HG03442 (cell line): ENCODE results near the gene GNAL.
"Not testable (repeated sequence)": the region's sequence is repeated elsewhere in the genome, so short reads cannot be mapped to it uniquely, and the experiment has no call there.

ENCODE experiments used
- ATAC-seq: cut with Tn5 transposase; IDR thresholded peaks from one replicate; pipeline ENCODE4 v1.9.1; 2021; ENCODE audit warnings: mild to moderate bottlenecking, moderate library complexity; ENCODE audit not compliant: unreplicated experiment

The GNAL gene

DNA sequence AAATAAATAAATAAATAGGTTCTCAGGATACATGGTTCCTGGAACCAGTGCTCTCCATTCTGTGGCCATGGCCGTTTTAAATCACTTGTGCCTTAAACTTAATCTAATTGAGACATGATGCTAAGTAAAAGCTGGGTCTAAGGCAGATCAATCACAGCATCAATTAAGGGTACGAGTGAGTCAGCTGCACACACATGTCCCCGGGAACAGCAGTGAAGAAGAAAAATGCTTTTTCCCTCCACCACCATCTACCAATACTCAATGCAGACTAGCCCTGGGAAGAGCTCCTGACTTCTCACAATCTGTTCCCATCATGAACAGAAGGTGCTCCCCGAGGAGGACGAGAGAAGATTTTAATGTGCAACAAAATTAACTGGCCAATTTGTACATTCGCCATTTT, 155.4 kb downstream of the GNAL start:
- no peak for ATAC-seq

DNA sequence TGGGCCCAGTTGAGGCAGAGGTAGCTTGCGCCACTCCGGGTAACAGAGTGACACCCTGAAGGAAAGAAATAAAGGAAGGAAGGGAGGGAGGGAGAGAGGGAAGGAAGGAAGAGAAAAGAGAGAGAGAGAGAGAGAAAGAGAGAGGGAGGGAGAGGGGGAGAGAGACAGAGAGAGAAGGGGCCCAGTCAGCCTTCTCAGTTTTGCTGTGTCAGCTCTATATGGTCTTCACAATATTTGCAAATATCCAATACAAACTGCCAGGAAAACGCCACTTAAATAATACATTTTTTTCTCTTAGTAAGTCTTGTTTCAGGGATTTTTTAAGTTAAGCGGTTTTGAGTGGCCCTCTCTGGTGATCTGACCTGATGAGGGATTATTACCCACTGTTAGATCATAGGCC, 156.6 kb downstream of the GNAL start:
- no peak for ATAC-seq

DNA sequence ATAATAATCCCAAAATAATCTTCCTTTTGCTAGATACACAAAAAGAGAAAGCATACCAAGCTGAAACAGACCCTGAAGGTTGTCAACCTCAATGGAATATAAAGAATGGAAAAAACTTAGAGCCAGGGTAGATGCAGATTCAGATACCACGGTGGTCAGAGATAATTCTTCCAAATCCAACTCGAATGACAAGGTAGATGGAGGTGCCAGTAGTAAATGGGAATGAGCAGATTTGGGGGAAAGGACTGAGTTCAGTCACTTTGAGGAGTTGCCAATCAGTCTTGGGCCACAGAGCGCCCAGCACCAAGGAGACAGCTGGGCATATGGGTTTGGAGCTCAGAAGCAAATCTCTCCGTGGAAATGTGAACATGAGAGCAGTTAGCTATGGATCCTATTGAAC, 158.7 kb downstream of the GNAL start:
- no peak for ATAC-seq

DNA sequence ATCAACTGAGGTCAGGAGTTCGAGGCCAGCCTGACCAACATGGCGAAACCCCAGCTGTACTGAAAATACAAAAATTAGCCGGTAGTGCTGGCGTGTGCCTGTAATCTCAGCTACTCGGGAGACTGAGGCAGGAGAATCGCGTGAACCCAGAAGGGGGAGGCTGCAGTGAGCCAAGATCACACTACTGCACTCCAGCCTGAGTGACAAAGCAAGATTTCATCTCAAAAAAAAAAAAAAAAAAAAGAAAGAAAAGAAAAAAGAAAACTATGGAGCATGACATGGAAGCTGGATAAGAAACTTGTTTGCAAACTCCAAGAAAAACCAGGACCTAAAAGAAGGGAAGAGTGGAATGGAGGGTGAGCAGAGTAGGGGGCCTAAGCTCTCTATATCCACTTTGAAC, 160.2 kb downstream of the GNAL start:
- no peak for ATAC-seq

DNA sequence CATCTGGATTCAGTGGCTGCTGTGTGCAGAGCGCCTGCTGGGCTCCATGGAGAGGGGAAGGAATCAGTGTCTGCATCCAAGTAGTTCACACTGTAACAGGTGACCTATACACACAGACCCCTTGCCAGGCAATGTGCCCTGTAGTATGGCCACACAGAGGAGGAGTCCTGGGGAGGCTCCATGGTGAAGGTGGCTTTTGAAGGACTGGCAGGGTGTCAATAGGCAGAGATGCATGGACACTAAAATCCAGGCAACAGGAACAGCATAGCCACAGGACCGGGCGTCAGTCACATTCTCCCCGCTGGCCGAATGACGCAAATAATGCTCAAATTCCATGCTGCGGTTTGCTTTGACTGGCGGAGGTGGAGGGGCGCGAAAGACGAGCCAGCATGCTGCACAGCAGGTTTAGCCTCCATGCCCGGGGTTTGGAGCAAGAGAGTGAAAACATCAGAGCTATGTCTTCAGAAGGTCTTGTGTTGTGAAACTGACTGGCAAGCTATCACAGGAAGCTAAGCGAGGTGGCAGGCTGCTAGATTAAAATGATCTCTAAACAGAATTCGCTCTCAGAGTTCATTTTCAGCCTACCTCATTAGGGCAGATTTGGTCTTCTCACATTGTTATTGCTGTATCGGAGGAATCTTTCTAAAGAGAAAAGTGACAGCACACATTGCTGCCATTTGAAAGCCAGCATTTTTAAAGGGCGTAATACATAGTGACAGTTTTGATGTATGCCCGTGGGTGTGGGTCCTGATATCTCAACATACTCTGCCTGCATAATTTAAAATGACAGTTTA, 161.0 kb downstream of the GNAL start:
- ATAC-seq: no peak

DNA sequence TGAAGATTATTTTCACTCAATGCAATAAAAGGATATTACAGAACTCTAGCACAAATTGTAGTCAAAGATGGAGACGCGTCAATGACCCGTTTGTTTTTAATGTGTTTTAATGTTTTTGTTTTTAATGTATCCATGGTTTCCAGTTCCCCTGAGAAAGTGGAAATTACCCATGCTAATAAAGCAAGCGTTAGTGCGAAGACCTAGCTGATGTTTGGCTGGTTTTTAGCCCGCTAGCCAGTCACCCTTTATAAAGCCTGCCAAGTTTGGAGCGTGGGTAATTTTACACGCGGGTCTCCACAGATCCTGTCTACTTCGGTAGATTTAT, 161.7 kb downstream of the GNAL start:
- ATAC-seq: peak; percentile 26

DNA sequence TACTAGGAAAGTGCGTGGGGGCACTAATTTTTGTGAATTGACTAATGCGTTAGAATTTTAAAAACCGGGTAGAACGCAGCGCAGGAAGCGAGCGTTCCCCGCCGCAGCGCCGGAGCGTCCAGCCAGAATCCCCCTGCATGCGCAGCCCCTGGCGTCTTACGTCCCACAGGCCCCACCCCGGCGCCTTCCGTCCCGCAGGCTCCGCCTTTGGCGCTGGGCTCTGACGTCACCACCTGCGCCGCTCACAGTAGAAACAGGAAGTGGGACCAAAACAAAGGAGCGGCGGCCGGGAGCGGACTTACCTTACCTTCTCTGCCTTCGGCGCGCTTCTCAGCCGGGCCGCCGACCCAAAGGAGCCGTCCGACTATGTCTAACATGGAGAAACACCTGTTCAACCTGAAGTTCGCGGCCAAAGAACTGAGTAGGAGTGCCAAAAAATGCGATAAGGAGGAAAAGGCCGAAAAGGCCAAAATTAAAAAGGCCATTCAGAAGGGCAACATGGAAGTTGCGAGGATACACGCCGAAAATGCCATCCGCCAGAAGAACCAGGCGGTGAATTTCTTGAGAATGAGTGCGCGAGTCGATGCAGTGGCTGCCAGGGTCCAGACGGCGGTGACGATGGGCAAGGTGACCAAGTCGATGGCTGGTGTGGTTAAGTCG, 162.2 kb downstream of the GNAL start, which contains the start of gene CHMP1B:
TSS of gene CHMP1B (plus strand) at position 268 of the 660 bp plus-strand sequence. CDS start at position 367, 99 bp downstream.
- peak; percentile 93 for ATAC-seq

DNA sequence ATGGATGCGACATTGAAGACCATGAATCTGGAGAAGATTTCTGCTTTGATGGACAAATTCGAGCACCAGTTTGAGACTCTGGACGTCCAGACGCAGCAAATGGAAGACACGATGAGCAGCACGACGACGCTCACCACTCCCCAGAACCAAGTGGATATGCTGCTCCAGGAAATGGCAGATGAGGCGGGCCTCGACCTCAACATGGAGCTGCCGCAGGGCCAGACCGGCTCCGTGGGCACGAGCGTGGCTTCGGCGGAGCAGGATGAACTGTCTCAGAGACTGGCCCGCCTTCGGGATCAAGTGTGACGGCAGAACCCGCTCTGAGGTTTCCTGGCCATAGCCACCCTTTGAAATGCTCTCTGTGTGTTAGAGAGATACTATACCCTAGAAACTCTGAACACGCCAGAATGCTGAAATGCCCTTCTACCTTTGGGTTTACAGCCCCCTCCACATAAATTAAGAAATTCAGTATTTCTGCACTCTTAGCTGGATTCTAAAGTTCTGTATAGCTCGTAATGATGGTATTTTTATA, 162.8 kb downstream of the GNAL start:
- no peak for ATAC-seq

DNA sequence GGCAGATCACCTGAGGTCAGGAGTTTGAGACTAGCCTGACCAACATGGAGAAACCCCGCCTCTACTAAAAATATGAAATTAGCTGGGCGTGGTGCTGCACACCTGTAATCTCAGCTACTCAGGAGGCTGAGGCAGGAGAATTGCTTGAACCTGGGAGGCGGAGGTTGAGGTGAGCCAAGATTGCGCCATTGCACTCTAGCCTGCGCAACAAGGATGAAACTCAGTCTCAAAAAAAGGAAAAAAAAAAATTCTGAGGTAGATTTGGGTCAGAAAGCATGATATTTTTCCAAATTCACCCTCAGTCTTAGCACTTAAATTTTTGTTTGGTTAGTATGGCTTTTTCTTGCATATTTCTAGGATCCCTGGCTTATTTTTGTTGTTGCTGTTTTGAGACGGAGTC, 165.5 kb downstream of the GNAL start:
- not testable (repeated sequence) for ATAC-seq

DNA sequence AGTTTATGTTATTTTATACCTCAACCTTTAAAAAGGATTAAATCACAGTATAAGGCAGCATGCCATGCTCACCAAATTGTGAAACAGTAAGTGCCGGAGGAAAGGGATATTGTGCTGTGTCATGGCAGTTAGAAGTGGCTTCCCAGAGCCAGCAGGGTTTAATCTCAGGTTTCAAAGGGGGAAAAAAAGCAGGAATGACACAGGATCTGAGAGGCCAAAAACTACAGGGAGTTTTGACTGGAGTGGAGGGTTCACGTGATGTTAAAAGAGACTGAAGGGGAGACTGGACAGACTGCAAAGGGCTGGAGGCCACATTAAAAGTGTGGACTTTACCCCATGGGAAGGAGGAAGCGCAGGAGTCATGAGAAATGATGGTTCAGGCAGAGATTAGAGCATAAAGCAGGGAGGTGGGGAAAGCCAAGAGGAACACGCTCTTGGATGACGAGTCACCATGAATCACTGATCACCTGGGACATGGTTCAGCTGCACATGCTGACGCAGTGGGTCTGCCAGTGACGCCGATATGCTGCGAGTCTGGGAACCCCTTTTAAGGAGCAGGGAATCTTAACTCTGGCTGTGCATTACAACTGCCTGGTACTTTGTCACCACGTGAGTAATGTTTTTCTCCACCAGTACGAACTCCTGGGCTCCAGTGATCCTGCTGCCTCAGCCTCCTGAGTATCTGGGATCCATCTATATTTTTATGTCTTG, 168.3 kb downstream of the GNAL start:
- ATAC-seq: no peak

DNA sequence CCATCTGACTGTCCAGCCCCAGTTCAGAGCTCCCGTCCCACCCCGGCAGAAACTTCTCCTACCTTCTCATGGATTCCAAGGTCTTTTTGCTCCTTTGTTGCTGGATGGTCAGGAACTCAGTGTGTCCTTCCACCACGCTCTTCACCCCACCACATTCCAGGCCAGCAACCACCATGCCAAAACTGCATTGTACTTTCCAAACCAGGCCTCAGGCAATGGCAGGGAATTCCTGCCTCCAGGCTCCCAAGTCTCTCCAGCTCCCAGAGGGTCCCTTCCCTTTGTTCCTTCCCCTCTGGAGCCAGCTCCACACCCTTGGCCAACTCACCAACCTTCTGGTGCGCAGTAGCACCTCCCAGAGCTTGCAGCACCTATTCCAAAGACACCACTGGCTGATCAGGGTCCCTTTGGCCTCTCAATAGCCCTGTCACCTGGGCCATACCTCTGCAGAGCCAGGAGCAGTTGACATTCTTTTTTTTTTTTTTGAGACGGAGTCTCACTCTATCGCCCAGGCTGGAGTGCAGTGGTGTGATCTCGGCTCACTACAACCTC, 170.3 kb downstream of the GNAL start:
- ATAC-seq: no peak

DNA sequence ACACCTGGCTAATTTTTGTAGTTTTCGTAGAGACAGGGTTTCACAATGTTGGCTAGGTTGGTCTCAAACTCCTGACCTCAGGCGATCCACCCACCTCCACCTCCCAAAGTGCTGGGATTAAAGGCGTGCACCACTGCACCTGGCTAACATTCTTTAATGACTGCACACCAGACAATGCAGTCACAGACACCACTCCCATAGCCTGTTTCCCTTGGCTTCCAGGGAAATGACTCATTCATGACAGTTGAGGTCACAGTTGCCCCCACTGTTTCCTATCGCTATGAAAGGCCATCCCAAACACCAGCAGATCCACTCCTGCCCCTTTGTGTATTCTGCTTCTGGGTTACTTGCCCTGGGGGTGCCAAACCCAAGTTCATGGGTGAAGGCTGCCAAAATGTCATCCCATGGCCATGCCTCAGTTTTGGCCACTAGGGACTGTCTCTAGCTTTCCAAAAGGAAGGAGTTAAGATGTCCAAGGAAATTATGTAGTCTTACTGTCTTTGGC, 170.9 kb downstream of the GNAL start:
- no peak for ATAC-seq

DNA sequence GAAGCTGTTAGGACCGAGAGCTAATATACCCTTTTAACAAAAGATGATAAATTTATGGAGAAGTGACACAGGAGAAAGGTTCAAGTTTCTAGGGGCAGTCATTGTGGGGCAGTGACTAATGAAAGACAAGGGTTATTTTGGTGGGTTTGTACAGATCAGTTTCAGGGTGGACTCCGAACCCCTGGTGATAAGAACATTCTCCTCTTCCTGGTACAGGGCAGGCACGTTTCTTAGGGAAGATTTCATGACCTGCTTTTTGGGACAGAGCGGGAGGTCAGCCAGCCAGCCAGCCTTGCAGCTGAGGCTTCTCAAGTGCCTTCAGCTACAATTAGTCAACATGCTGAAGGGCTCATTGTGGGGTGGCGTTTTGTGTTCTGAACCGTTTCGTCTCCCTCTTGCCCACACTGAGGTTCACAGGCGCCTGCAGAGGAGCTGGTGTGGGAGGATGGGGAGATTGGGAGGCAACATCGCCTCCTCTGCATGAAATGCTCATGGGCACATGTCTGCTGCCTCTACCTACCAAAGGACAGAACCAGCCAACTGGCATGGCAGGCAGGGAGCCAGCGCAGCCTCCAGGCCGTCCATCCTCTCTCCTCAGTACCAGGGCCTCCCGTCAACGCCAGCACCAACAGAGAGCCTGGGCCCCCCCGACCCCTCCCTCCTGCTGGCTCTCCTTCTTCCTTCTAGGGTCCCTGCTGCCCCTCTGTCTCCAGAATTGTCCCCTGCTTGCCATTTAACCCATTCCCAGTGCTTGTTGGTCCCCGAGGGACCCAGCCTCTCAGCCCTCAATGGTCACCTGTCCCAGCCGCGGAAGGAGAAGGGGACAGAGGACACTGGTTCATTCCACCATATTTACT, 171.8 kb downstream of the GNAL start:
- no peak for ATAC-seq

DNA sequence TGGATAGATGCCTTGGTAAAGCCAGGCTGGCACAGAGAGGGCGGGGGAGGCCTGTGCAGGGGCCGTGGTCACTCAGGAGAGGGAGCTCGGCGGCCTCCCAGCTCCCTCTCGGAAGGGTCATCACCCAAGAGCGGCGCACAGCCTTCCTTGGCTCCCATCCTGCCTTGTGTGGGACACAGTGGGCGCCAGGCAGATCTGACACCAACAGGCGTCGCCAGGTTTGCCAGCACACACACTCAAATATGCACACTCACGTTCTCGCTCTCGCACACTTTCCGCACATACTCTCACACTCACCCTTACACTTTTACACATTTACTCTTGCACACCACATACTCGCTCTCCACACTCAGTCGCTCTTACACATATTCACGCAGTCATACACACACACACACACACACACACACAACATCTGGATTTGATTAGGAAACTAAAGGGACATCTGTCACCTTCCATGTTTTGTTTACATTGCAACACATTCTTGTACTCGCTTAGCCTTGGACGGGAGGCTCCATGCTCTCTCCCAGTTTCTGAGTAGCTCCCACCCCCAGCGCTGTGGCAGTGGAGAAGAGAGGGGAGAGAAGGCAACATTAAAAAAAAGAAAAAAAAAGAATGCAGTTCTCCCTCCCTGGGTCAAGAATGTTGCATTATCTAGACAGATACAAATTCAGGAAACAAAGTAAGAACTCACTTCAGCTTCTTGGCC, 172.7 kb downstream of the GNAL start:
- no peak for ATAC-seq

DNA sequence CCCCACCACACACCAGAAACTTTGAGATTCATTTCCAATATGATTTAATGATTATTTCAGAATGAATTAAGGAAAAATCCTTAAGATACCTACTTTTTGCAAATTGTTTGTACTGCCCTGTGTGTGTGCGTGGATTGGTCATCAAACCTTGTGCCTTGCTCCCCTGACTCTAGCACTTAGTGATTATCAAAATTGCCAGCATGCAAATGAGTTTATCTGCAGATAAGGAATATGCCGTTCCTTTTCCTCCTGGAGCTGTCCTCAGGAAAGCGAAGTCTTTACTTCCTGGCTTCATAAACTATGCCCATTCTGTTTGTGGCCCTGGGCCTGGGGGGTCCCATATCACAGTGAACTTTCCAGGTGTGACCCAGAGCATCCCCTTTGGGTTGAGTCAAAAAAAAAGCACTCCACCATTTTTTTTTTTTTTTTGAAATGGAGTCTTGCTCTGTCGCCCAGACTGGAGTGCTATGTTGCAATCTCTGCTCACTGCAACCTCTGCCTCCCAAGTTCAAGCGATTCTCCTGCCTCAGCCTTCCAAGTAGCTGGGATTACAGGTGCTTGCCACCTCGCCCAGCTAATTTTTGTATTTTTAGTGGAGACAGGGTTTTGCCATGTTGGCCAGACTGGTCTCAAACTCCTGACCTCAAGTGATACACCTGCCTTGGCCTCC, 173.5 kb downstream of the GNAL start:
- no peak for ATAC-seq

DNA sequence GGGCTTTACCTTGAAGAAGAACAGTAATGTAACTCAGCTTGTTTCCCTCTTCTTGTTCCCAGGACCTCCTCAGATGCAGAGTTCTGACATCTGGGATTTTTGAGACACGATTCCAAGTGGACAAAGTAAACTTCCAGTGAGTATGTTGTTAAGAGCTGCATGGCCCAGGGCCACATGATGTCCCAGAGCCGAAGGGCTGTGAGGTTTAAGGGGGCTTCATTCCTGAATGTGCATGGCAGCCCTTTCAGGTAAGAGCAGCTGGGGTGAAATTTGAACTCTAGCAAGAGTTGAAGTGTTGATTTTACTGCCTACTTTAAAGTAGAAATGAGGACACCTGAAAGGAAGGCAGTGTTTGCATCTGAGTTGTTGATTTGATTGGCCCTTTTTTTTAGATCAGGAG, 175.4 kb downstream of the GNAL start:
- no peak for ATAC-seq

DNA sequence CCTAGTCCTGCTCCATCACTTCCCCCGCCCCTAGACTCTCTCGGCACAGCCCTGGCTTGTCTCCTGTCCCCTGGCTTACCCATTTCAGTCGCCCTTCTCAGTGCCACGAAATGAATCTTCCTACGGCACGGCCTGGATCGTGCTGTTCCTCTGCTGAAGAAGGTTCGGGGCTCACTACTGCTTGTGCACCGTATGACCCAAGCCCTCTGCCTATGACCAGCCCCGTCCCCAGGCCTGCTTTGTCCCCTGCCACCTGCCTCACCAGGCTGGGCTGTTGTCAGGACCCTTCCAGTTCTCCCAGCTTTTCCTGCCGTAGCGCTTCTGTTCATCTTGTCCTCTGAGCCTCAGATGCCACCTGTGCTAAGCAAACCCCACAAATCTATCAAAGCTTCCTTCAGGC, 176.0 kb downstream of the GNAL start:
- ATAC-seq: no peak

DNA sequence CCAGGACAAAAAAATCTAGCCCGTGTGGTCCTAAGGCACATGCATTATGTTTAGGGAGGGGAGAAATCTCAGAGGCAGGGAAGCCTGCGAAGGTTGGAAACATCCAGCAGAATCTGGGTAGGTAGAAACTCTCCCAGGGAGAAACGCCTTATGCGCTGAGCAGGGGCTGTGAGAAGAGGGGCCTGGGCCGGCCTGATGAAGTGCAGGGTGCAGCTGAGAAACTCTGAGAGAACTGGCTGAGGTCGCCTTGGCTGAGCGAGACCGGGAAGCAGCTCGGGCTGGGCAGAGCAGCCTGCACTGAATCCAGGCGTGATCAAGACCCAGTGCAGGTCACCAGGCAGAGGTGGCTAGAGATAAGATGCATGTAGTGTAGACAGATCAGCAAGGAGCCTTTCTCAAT, 177.3 kb downstream of the GNAL start:
- ATAC-seq: no peak

DNA sequence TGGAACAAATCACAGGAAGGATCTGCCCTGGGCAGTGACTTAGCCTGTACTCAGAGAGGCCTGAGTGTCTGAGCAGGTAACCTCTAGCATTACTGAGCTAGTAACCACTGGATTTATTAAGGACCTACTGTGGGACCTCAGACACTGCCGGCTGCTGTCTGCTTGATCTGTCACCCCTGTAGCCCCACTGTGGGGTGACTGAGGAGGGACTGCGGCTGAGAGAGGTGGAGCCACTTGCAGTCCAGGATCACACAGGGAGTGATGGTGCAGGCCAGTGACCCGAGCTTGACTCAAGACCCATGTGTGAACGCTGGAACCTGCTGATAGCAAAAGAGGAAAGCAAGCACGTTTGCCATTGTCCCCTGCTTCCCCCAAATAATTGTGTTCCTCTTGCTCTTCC, 177.7 kb downstream of the GNAL start:
- ATAC-seq: no peak
